ENCODE data around the gene HAUS2. TPM values are rescaled to one million over a fixed set of nuclear protein-coding genes. Genes with fewer than 3 reads are reported as not detected.

The HAUS2 gene
- total RNA-seq, 1 donor, result 12.4 TPM

- peak in 2 of 3 donors; percentile 53 to 82 for DNase-seq (ENCODE audit: low read depth in 2 of 3, low spot score in 2 of 3)
Measured at GRCh38 chr15:42604894-42605744, 56.5 kb downstream of the HAUS2 start.

DNA sequence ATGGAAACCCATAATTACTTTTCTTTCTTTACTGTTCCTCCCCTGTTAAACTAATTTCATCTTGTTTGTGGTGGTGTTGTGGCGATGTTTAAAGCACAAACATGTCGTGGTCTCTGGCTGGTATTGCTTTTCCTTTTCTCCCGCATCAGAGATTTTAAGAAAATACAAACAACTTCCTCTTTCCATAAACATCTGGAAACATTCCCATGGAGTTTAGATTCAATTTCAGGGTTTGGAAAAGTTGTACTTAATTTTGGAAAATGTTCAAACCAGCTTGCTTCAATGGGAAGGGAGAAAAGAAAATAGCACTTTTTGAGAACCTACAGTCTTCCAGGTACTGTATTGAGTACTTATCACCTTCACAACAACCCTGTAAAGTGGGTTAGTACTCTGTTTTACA, 57.2 kb downstream of the HAUS2 start:
- DNase-seq (ENCODE audit: low read depth in 2 of 3, low spot score in 2 of 3), result no peak

- DNase-seq (ENCODE audit: low read depth in 2 of 3, low spot score in 2 of 3), result peak in 2 of 3 donors; percentile 97 to 99
Measured at GRCh38 chr15:42608110-42608531, 59.5 kb downstream of the HAUS2 start.

- peak in 1 of 3 donors; percentile 22 for DNase-seq (ENCODE audit: low read depth in 2 of 3, low spot score in 2 of 3)
Measured at GRCh38 chr15:42608752-42609488, 60.3 kb downstream of the HAUS2 start.

DNA sequence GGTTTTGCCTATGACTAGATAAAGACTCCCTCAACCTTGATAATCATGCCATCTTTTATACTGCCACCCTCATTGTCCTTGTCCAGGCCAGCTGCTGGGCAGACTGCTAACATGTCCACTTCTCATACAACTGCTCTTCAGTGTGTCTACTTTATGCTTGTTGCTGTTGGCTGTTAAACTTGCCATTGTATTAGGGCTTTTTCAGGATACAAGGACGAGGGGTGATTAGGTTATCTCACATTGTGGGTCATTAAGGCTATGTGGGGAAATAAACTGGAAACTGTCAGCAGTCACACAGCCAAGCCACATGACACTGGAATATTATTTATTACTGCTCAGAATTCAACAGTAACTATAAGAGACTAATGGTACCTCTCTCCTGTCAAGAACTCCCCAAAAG, 62.9 kb downstream of the HAUS2 start:
- no peak for DNase-seq (ENCODE audit: low read depth in 2 of 3, low spot score in 2 of 3)

- DNase-seq (ENCODE audit: low read depth in 2 of 3, low spot score in 2 of 3), result no peak
Measured at GRCh38 chr15:42612367-42612912, 63.8 kb downstream of the HAUS2 start.

- no peak for DNase-seq (ENCODE audit: low read depth in 2 of 3, low spot score in 2 of 3)
Measured at GRCh38 chr15:42616107-42616506, 67.5 kb downstream of the HAUS2 start.

Other genes starting within 250 kb of the HAUS2 start
- 3.0 TPM for gene CAPN3, start 189.3 kb upstream of the HAUS2 start, total RNA-seq
- 25.6 TPM for gene ZNF106, start 57.7 kb upstream of the HAUS2 start, total RNA-seq
- 29.6 TPM for gene SNAP23, start 53.2 kb upstream of the HAUS2 start, total RNA-seq
- gene LRRC57, start within 50 bp of the HAUS2 start, total RNA-seq, result 18.6 TPM
- gene STARD9, start 26.8 kb downstream of the HAUS2 start, total RNA-seq, result 35.5 TPM
- gene CDAN1, start 188.3 kb downstream of the HAUS2 start, total RNA-seq, result 15.1 TPM

All from hematopoietic multipotent progenitor cell (in vitro differentiated cells).